ENCODE results near the gene ZNF792. TPM values are rescaled to one million over a fixed set of nuclear protein-coding genes. Genes with fewer than 3 reads are reported as not detected.
A peak's percentile ranks its signal among the peaks of the same experiment; 100 is the strongest.
"Not testable (repeated sequence)": the region's sequence is repeated elsewhere in the genome, so short reads cannot be mapped to it uniquely, and the experiment has no call there.

Gene ZNF792
- total and polyA plus RNA-seq, 8 donors = 8.0 to 10.8 (median 9.7) TPM

GRCh38 chr19:35011091-35011689 is 47.2 kb upstream of the ZNF792 start:
- no peak overlapping the region for H3K4me3 ChIP-seq
- no peak for TF ChIP-seq CTCF (IDR thresholded peaks at IDR 0.05)
- no peaks in the 10 kb centered on the region for H3K27me3 ChIP-seq
- ATAC-seq = no peak
- intact Hi-C loops (cut with DNase I) = loop anchor here in 1 of 2 donors (5.0 kb wide), 1 partner anchor 39 kb away; no protein-coding TSS in a partner anchor
- no peak for DNase-seq
- H3K36me3 ChIP-seq = peaks cover 0 to 82% of the 10 kb centered on the region in 2 donors
- no peaks in the 10 kb centered on the region for H3K9me3 ChIP-seq
- H3K4me1 ChIP-seq = peaks cover 18 to 90% of the 10 kb centered on the region in 2 donors
- peak overlapping the region in 1 of 2 donors; percentile 97 for H3K27ac ChIP-seq

- TF ChIP-seq CTCF (IDR thresholded peaks at IDR 0.05) = no peak
- ATAC-seq (no peak), DNase-seq (no peak)
- intact Hi-C loops (cut with DNase I) = loop anchor here in 1 of 2 donors (5.0 kb wide), 1 partner anchor 37 kb away; no protein-coding TSS in a partner anchor
- Histone ChIP-seq H3K4me3 (no peak overlapping the region), H3K4me1 (peaks cover 28 to 99% of the 10 kb centered on the region in 2 donors), H3K36me3 (peaks cover 0 to 77% of the 10 kb centered on the region in 2 donors), H3K27me3 (no peaks in the 10 kb centered on the region), H3K27ac (peak overlapping the region in 1 of 2 donors; percentile 97), H3K9me3 (no peaks in the 10 kb centered on the region)
Measured at GRCh38 chr19:35009424-35010415, 45.7 kb upstream of the ZNF792 start.

GRCh38 chr19:35008891-35009341 is 44.9 kb upstream of the ZNF792 start:
- H3K4me3 ChIP-seq = no peak overlapping the region
- peaks cover 0 to 74% of the 10 kb centered on the region in 2 donors for H3K36me3 ChIP-seq
- H3K9me3 ChIP-seq = no peaks in the 10 kb centered on the region
- DNase-seq (no peak), ATAC-seq (no peak)
- peaks cover 36 to 99% of the 10 kb centered on the region in 2 donors for H3K4me1 ChIP-seq
- no peaks in the 10 kb centered on the region for H3K27me3 ChIP-seq
- peak overlapping the region; percentile 44 to 97 for H3K27ac ChIP-seq
- intact Hi-C loops (cut with DNase I) = no loop called here
- TF ChIP-seq CTCF (IDR thresholded peaks at IDR 0.05) = no peak

- peaks cover 40 to 99% of the 10 kb centered on the region in 2 donors for H3K4me1 ChIP-seq
- H3K9me3 ChIP-seq; ATAC-seq; H3K27me3 ChIP-seq; intact Hi-C loops (cut with DNase I); H3K4me3 ChIP-seq: not testable (repeated sequence)
- DNase-seq = peak in 1 of 4 donors; percentile 15
- peak overlapping the region; percentile 67 to 97 for H3K27ac ChIP-seq
- peaks cover 0 to 66% of the 10 kb centered on the region in 2 donors for H3K36me3 ChIP-seq
Measured at GRCh38 chr19:35007427-35007826, 43.4 kb upstream of the ZNF792 start.

- H3K9me3 ChIP-seq = no peaks in the 10 kb centered on the region
- peak in 1 of 4 donors; percentile 22 for DNase-seq
- ATAC-seq = no peak
- H3K4me1 ChIP-seq = peaks cover 40 to 99% of the 10 kb centered on the region in 2 donors
- peak overlapping the region; percentile 67 to 97 for H3K27ac ChIP-seq
- H3K36me3 ChIP-seq = peaks cover 0 to 66% of the 10 kb centered on the region in 2 donors
- no peak for TF ChIP-seq CTCF (IDR thresholded peaks at IDR 0.05)
- H3K4me3 ChIP-seq = no peak overlapping the region
- H3K27me3 ChIP-seq = no peaks in the 10 kb centered on the region
- intact Hi-C loops (cut with DNase I) = no loop called here
Measured at GRCh38 chr19:35006999-35007365, 43.0 kb upstream of the ZNF792 start.

Measured in left lung (tissue), 10 donors.